Ishikawa (cell line): ENCODE results near the gene VPS72.

Experiments used
- EGR1 ChIP-seq: IDR thresholded peaks from 2 replicates; pipeline ENCODE4 v1.6.1; 2012
- EP300 ChIP-seq: IDR thresholded peaks from 2 replicates; pipeline ENCODE4 v1.6.1; 2012; ENCODE audit warnings: borderline replicate concordance
- TCF12 ChIP-seq: IDR thresholded peaks from 2 replicates; pipeline ENCODE4 v1.6.1; 2012; ENCODE audit warnings: low read depth
- YY1 ChIP-seq: IDR thresholded peaks from 2 replicates; pipeline ENCODE4 v1.6.1; 2012; ENCODE audit warnings: low read depth
- TF ChIP-seq, protein P1 (sequence below): IDR thresholded peaks from 2 replicates; pipeline ENCODE4 v1.6.1; 2012

GRCh38 chr1:151158326-151158725, 31.7 kb downstream of the VPS72 start:
- TF ChIP-seq, protein P1, sequence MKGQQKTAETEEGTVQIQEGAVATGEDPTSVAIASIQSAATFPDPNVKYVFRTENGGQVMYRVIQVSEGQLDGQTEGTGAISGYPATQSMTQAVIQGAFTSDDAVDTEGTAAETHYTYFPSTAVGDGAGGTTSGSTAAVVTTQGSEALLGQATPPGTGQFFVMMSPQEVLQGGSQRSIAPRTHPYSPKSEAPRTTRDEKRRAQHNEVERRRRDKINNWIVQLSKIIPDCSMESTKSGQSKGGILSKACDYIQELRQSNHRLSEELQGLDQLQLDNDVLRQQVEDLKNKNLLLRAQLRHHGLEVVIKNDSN: no peak
- TF ChIP-seq YY1 (no peak), EP300 (no peak), EGR1 (no peak), TCF12 (no peak)
